COLO668 (cell line): ENCODE results near the gene MSRB3.
"Not testable (repeated sequence)": the region's sequence is repeated elsewhere in the genome, so short reads cannot be mapped to it uniquely, and the experiment has no call there.

Experiments
- DNase-seq: peaks from one replicate; lab custom pipeline; 2025; ENCODE audit not compliant: unreplicated experiment; lab: John Stamatoyannopoulos, UW

Gene MSRB3

GRCh38 chr12:65450625-65451024, 172.1 kb downstream of the MSRB3 start:
- DNase-seq, result no peak

GRCh38 chr12:65454115-65454787, 175.8 kb downstream of the MSRB3 start:
- no peak for DNase-seq

DNA sequence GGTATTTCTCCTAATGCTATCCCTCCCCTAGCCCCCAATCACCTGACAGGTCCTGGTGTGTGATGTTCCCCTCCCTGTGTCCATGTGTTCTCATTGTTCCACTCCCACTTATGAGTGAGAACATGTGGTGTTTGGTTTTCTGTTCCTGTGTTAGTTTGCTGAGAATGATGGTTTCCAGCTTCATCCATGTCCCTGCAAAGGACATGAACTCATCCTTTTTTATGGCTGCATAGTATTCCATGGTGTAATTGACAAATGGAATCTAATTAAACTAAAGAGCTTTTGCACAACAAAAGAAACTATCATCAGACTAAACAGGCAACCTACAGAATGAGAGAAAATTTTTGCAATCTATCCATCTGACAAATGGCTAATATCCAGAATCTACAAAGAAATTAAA, 178.9 kb downstream of the MSRB3 start:
- not testable (repeated sequence) for DNase-seq

GRCh38 chr12:65458718-65459117, 180.2 kb downstream of the MSRB3 start:
- no peak for DNase-seq

DNA sequence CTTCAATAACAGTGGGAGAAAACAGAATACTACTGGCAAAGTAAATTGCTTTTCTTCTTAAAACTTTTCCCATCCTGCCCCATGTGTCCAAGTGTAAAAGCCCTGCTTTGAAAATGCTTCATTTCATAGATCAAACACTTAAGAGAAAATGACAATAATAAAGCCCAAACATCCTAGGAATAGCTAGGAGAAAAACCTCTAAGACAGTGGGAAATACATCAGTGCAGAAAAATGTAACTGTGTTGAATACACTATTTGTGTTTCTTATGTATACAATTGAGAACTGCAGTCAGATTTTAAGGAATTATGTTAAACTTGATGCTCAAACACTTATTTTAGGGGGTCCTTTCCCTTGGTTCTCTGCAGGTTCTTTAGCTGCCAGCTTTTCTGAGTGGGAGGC, 181.1 kb downstream of the MSRB3 start:
- no peak for DNase-seq

DNA sequence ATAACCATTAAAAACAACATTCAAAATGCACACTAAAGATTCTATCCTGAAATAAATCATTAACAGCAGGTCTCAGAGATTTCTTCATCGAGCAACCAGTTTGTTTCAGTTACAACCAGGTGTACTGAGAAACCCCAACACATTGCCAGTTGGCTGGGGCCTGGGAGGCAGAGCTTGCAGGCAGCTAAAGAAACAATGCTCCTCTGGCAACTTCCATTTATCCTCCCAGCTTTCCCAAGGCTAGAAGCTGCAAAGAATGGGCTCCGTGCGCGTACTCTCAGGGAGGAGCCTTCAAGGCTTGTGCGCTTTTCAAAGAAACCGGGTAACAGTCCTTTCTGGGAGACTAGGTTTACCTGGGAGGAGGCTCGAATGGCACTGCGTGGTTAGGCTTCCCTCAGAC, 181.6 kb downstream of the MSRB3 start:
- DNase-seq, result no peak

- DNase-seq, result no peak
Measured at GRCh38 chr12:65461017-65461416, 182.5 kb downstream of the MSRB3 start.

GRCh38 chr12:65462484-65462883, 184.0 kb downstream of the MSRB3 start:
- DNase-seq, result no peak

DNA sequence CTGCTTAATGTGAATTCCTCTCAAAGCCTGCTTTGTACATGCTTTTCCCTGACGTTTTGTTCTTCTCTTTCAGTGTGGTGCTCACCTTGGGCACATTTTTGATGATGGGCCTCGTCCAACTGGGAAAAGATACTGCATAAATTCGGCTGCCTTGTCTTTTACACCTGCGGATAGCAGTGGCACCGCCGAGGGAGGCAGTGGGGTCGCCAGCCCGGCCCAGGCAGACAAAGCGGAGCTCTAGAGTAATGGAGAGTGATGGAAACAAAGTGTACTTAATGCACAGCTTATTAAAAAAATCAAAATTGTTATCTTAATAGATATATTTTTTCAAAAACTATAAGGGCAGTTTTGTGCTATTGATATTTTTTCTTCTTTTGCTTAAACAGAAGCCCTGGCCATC, 184.6 kb downstream of the MSRB3 start:
- no peak for DNase-seq

GRCh38 chr12:65463611-65464010, 185.1 kb downstream of the MSRB3 start:
- DNase-seq, result no peak

DNA sequence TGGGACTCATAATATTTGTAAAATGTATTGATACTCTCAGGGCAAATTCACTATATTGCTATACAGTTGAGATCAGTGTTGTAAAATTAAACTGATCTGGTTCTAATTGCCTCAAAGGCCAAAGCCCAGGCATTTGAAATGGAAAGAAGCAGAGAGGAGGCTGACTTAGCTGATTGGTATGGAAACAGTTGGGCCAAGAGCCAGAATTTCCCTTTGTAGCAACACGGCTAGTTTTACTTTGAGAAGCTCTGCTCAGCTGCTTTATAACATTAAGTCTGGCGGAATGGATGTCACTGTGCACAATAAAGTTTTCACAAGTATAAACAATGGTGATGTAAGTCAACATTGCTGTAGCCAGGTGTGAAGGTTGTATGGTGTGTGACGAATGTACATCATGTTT, 186.4 kb downstream of the MSRB3 start:
- no peak for DNase-seq

GRCh38 chr12:65465766-65466547, 187.5 kb downstream of the MSRB3 start:
- DNase-seq, result no peak

DNA sequence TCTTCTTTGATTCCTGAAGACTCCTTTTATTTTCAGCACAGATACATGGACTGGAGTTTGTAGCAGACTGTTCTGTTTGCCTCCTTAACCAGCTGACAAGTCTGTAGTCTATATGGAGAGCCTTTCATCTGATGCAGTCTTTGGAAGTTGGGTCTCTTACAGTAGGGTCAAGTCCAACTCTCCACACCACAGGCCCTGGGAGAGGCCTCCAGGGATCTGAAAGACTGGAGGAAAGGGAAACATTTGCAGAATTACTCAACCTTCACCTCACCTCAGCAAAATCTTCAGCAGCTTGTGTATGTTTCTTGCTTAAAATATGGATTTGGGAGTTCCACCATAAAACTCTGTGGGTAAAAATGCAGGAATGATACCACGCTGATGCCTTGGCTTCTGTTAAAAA, 188.4 kb downstream of the MSRB3 start:
- DNase-seq, result no peak

- DNase-seq, result no peak
Measured at GRCh38 chr12:65470256-65470655, 191.8 kb downstream of the MSRB3 start.

DNA sequence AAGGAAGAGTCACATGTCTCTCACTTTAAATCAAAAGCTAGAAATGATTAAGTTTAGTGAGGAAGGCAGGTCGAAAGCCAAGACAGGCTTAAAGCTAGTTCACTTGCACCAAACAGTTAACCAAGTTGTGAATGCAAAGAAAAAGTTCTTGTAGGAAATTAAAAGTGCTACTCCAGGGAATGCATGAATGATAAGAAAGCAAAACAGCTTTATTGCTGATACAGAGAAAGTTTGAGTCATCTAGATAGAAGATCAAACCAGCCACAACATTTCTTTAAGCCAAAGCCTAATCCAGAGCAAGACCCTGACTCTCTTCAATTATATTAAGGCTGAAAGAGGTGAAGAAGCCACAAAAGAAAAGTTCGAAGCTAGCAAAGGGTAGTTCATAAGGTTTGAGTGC, 193.6 kb downstream of the MSRB3 start:
- DNase-seq, result no peak

DNA sequence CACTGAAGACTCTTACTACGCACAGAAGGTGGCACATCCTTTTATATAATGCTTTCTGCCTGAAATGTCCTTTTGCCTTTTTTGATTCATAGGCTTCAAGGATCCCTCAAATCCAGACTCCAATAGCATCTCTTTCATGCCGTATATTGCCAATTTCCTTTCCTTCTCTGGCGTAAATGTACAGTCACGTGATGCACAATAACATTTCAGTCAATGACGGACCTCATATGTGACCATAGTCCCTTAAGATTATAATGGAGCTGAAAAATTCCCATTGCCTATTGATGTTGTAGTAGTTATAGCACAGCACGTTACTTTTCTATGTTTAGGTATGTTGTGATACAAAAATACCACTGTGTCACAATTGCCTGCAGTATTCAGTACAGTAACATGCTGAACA, 196.3 kb downstream of the MSRB3 start:
- DNase-seq, result no peak

- DNase-seq, result no peak
Measured at GRCh38 chr12:65477721-65478120, 199.2 kb downstream of the MSRB3 start.

DNA sequence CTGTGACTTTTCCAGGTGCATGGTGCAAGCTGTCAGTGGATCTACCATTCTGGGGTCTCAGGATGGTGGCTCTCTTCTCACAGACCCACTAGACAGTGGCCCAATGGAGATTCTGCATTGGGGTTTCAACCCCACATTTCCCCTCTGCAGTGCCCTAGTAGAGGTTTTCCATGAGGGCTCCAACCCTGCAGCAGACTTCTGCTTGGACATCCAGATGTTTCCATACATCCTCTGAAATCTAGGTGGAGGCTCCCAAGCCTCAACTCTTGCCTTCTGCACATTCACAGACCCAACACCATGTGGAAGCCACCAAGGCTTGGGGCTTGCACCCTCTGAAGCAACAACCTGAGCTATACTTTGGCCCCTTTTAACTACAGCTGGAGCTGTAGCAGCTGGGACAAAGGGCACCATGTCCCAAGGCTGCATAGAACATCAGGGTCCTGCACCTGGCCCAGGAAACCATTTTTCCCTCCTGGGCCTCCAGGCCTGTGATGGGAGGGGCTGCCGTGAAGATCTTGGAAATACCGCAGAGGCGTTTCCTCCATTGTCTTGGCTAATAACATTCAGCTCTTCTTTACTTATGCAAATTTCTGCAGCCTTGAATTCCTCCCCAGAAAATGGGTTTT, 205.5 kb downstream of the MSRB3 start:
- DNase-seq, result not testable (repeated sequence)

DNA sequence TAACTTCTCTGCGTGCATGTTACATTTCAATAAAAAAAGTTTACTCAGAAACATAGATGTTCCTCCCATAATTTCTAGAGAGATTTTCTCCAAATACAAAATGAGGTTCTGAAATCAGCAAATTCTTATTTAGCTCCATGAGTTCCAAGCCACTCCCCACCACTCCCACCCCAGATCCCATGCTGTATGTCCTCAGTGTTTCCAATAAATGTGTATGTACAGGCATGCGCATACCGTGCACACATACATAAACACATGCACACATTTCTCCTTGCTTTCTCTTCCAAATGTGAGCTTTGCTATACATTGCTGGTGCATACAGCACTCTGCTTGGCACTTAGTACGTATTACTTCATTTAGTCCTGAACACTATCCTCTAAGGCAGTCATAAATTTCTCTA, 209.7 kb downstream of the MSRB3 start:
- no peak for DNase-seq

DNA sequence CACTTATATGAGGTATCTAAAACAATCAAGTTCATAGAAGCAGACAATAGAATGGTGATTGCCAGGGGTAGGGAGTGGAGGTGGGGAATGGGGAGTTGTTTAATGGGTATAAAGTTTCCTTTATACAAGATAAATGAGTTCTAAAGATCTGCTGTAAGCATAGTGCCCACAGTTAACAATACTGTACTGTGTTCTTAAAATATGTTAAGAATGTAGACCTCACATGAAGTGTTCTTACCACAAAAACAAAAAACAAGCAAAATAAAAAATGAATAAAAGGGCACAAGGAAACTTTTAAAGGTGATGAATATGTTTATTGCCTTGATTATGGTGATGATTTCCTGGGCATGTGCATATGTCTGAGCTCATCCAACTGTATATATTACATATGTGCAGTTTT, 211.8 kb downstream of the MSRB3 start:
- DNase-seq, result no peak

DNA sequence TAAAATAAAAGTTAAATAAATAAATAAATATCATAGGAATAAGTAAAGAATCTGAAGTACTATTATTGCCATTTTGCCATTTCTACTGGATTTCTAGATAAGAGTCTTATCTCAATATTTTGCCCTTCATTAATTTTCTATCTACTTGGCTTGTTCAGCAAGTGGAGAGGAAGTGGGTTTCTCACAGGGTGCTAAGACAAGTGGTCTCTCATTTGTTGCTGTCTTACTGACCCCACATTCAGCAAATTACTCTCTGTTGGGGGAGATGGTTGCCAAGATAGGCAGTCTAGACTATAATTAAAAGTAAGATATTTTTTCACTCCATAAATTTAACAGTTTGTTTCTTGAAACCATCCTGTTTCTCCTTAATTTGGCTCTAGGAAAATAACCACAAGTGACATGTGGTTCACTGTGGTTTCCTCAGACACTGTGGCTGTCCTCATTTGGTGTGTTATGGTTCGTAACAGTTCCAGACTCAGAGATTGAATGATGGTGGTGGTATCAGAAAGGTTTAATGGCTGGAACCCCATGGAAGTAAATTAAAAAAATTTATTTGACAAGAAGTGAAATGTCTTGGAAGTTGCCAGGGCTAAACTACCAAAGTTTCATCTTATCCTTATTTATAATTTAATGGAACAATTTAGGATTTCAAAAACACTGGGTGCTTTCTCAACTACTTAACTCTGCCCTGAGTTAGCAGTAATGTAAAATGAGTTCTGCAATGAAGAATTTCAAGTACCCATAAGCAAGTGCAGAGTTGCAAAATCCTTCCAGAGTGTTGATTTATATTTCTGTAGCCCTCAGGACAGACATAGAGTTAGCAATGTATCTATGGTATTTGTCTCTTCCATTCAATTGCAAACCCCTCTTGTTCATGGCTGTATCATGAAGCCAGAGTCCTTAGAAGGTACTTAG, 214.8 kb downstream of the MSRB3 start:
- DNase-seq, result no peak
